HEK293 (cell line): ENCODE measurements around the gene VPS11.

Experiments
- CTCF ChIA-PET: fragments of 350-600 bp; formaldehyde crosslinking; extraction: SDS; loops from one replicate; lab custom pipeline; 2021; ENCODE audit warnings: antibody characterized with exemption; lab: Yijun Ruan, JAX
- POLR2A ChIA-PET: fragments of 300-600 bp; formaldehyde crosslinking; extraction: SDS; loops from one replicate; lab custom pipeline; 2020; ENCODE audit warnings: antibody characterized with exemption, inconsistent platforms; lab: Yijun Ruan, JAX
- H3K27ac ChIP-seq: fragments of 200-500 bp; sonication (Bioruptor generic); 2 replicates; pipeline ENCODE4 v1.5.1; 2014; ENCODE audit warnings: low read depth, low read length, control low read depth, inconsistent platforms; ENCODE audit errors: extremely low read depth
- H3K36me3 ChIP-seq, 2 experiments: fragments of 200-500 bp in 1 of 2; sonication (Bioruptor generic) in 1 of 2; 1 replicate in 1 of 2; 2 replicates in 1 of 2; pipeline ENCODE4 v1.5.1; 2014 to 2017; ENCODE audit warnings: inconsistent platforms in 2 of 2, low read length in 2 of 2; ENCODE audit not compliant: control insufficient read depth in 2 of 2, insufficient read depth in 1 of 2
- H3K4me1 ChIP-seq: fragments of 200-500 bp; sonication (Bioruptor generic); 2 replicates; pipeline ENCODE4 v1.5.1; 2014; ENCODE audit warnings: mild to moderate bottlenecking, low read length, inconsistent platforms; ENCODE audit not compliant: control insufficient read depth, insufficient read depth
- H3K4me3 ChIP-seq: 2 replicates; pipeline ENCODE4 v1.5.1; 2011; ENCODE audit warnings: low read depth, mild to moderate bottlenecking, control low read depth, low read length, moderate library complexity
- H3K9me3 ChIP-seq: fragments of 200-500 bp; sonication (Bioruptor generic); 2 replicates; pipeline ENCODE4 v1.5.1; 2014; ENCODE audit warnings: low read depth, low read length, inconsistent platforms; ENCODE audit not compliant: control insufficient read depth, insufficient read depth
- CTCF ChIP-seq: fragments of 450-650 bp; formaldehyde crosslinking; IDR thresholded peaks from 2 replicates; pipeline ENCODE4 v1.5.1; 2016; ENCODE audit warnings: missing biosample characterization, missing genetic modification characterization
- KLF9 ChIP-seq: fragments of 450-650 bp; formaldehyde crosslinking; IDR thresholded peaks from 2 replicates; pipeline ENCODE4 v1.5.1; 2016; ENCODE audit warnings: missing biosample characterization, missing genetic modification characterization, low read depth
- PRDM1 ChIP-seq: fragments of 450-650 bp; formaldehyde crosslinking; IDR thresholded peaks from 2 replicates; pipeline ENCODE4; 2016; ENCODE audit warnings: missing biosample characterization, missing genetic modification characterization
- PRDM10 ChIP-seq: fragments of 450-650 bp; formaldehyde crosslinking; IDR thresholded peaks from 2 replicates; pipeline ENCODE4 v1.5.1; 2016; ENCODE audit warnings: missing biosample characterization, missing genetic modification characterization
- REPIN1 ChIP-seq: fragments of 450-650 bp; formaldehyde crosslinking; IDR thresholded peaks from 2 replicates; pipeline ENCODE4 v1.5.1; 2017; ENCODE audit warnings: missing biosample characterization, missing genetic modification characterization, low read depth
- ZNF23 ChIP-seq: fragments of 450-650 bp; formaldehyde crosslinking; IDR thresholded peaks from 2 replicates; pipeline ENCODE4 v1.5.1; 2016; ENCODE audit warnings: missing biosample characterization, missing genetic modification characterization, borderline replicate concordance
- ZNF354C ChIP-seq: fragments of 450-650 bp; formaldehyde crosslinking; IDR thresholded peaks from 2 replicates; pipeline ENCODE4 v1.5.1; 2016; ENCODE audit warnings: missing biosample characterization, missing genetic modification characterization, low read depth, borderline replicate concordance
- ZNF530 ChIP-seq: fragments of 450-650 bp; formaldehyde crosslinking; IDR thresholded peaks from 2 replicates; pipeline ENCODE4 v1.5.1; 2016; ENCODE audit warnings: low read depth, missing biosample characterization, missing genetic modification characterization
- ZNF549 ChIP-seq: fragments of 450-650 bp; IDR thresholded peaks from 2 replicates; pipeline ENCODE4 v1.5.1; 2018; ENCODE audit warnings: missing biosample characterization, missing genetic modification characterization, mild to moderate bottlenecking, inconsistent platforms, moderate library complexity
- ZNF843 ChIP-seq: fragments of 450-650 bp; formaldehyde crosslinking; IDR thresholded peaks from 2 replicates; pipeline ENCODE4 v1.5.1; 2016; ENCODE audit warnings: missing biosample characterization, missing genetic modification characterization

The VPS11 gene

DNA sequence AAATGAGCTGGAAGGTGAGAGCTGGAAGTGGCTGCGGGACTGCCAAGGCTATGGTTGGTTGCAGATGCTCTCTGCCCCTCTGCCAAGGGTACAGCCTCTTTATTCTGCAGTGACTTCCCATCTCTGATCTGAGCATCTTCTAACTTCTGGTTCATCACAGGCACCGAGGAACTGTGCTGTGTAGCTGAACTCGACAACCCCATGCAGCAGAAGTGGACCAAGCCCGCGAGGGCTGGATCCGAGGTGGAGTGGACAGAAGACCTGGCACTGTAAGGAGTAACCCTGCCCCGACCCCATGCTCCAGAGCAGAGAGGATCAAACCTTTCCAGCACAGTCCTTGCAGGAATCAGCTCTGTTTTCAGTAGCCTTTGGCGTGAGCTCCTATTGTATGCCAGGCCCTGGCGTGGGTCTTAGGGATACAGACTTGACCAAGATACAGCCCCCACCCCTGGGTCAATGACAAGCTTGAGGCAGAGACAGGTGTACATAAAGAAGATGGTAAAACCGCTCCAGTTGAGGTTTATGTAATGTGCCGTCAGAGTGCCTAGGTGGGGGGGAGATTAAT is 43.8 kb downstream of the VPS11 start:
- Histone ChIP-seq H3K27ac (no peak overlapping the region), H3K36me3 (peaks cover 0 to 64% of the 10 kb centered on the region in 2 experiments; a peak in 1 of 3 replicates), H3K4me1 (no peaks in the 10 kb centered on the region), H3K4me3 (no peak overlapping the region), H3K9me3 (no peaks in the 10 kb centered on the region)
- no peak for TF ChIP-seq PRDM10
- TF ChIP-seq CTCF: no peak
- TF ChIP-seq ZNF530 (tag by site-specific recombination): no peak
- no peak for TF ChIP-seq KLF9 (tag by site-specific recombination)
- no peak for TF ChIP-seq REPIN1 (tag by site-specific recombination)
- TF ChIP-seq ZNF549 (tag by site-specific recombination): no peak
- no peak for TF ChIP-seq ZNF23 (tag by site-specific recombination)
- ChIA-PET POLR2A (interaction anchor here (0.9 to 5.5 kb wide), 4 partner anchors 9 to 17 kb away, joined by 3 to 51 read pairs (median 8); partner anchors contain the start of genes DPAGT1 and HINFP), CTCF (interaction anchor here (0.5 kb wide), 1 partner anchor 24 kb away, joined by 3 read pairs; no protein-coding TSS in a partner anchor)

GRCh38 chr11:119112314-119113020 is 44.8 kb downstream of the VPS11 start:
- POLR2A ChIA-PET: interaction anchor here (0.9 to 1.7 kb wide), 3 partner anchors 9 to 18 kb away, joined by 3 to 12 read pairs (median 4); partner anchors contain the start of genes DPAGT1 and HINFP
- Histone ChIP-seq H3K9me3 (no peaks in the 10 kb centered on the region), H3K27ac (no peak overlapping the region), H3K36me3 (peaks cover 0 to 74% of the 10 kb centered on the region in 2 experiments; a peak in 1 of 3 replicates), H3K4me3 (no peak overlapping the region), H3K4me1 (no peaks in the 10 kb centered on the region)
- CTCF ChIA-PET: no interaction called here
- TF ChIP-seq ZNF843 (tag by site-specific recombination) (no peak), PRDM1 (tag by site-specific recombination) (0 out of 2 replicates have a peak, but pooled peaks have one; percentile 32)

- H3K4me3 ChIP-seq: no peak overlapping the region
- no peak overlapping the region for H3K27ac ChIP-seq
- ChIA-PET POLR2A (no interaction called here), CTCF (interaction anchor here (0.7 kb wide), 2 partner anchors 39 to 83 kb away, joined by 3 to 4 read pairs; no protein-coding TSS in a partner anchor)
- peaks cover 0 to 78% of the 10 kb centered on the region in 2 experiments; a peak in 1 of 3 replicates for H3K36me3 ChIP-seq
- H3K9me3 ChIP-seq: no peaks in the 10 kb centered on the region
- no peaks in the 10 kb centered on the region for H3K4me1 ChIP-seq
- no peak for TF ChIP-seq ZNF354C (tag by site-specific recombination)
Observed at GRCh38 chr11:119113716-119114115, 46.1 kb downstream of the VPS11 start.
